GM12873 (cell line): ENCODE measurements around the gene PRAMEF18.
"Not testable (repeated sequence)": the region's sequence is repeated elsewhere in the genome, so short reads cannot be mapped to it uniquely, and the experiment has no call there.

Experiments
- TF ChIP-seq, protein P1 (sequence below): IDR thresholded peaks from 2 replicates; pipeline ENCODE4 v1.5.1; 2012; ENCODE audit warnings: low read depth, mild to moderate bottlenecking, moderate library complexity, low read length, control low read depth; ENCODE audit not compliant: insufficient read depth; ENCODE audit errors: missing control alignments

Gene PRAMEF18, protein sequence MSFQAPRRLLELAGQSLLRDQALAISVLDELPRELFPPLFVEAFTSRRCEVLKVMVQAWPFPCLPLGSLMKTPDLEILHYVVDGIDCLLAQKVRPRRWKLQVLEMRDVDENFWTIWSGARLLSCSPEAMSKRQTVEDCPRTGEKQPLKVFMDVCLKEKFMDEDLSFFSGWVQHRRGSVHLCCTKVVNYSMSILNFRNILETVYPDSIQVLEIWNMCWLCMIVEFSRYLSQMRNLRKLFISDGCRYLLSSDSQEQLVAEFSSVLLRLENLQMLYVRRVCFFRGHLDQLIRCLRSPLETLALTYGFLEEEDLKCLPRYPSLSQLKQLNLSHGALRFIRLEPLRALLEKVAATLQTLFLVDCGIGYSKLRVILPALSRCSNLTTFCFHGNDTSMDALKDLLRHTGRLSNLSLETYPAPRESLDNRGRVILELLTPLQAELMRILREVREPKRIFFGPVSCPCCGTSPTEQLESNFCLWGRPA

DNA sequence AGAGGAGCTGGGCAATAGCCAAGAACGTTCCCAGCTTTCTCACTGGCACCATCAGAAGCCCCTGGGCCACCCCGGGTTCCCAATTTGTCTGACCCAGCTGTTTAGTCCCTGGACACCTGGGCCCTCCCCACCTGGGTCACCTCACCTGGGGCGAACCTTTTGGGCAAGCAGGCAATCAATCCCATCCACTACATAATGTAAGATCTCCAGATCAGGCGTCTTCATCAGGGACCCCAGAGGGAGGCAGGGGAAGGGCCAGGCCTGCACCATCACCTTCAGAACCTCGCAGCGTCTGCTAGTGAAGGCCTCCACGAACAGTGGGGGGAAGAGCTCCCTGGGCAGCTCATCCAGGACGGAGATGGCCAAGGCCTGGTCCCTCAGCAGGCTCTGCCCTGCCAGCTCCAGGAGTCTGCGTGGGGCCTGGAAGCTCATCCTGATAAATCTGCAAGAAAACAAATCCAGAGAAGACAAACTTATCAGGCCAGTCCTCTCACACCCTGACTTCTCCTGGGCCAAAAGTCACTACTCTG is at the start of gene PRAMEF18:
Gene PRAMEF18, minus strand, starts transcription at position 480 of the 530 bp plus-strand sequence. Its CDS starts 48 bp downstream, at position 432.
- TF ChIP-seq, protein P1, sequence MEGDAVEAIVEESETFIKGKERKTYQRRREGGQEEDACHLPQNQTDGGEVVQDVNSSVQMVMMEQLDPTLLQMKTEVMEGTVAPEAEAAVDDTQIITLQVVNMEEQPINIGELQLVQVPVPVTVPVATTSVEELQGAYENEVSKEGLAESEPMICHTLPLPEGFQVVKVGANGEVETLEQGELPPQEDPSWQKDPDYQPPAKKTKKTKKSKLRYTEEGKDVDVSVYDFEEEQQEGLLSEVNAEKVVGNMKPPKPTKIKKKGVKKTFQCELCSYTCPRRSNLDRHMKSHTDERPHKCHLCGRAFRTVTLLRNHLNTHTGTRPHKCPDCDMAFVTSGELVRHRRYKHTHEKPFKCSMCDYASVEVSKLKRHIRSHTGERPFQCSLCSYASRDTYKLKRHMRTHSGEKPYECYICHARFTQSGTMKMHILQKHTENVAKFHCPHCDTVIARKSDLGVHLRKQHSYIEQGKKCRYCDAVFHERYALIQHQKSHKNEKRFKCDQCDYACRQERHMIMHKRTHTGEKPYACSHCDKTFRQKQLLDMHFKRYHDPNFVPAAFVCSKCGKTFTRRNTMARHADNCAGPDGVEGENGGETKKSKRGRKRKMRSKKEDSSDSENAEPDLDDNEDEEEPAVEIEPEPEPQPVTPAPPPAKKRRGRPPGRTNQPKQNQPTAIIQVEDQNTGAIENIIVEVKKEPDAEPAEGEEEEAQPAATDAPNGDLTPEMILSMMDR = not testable (repeated sequence)

DNA sequence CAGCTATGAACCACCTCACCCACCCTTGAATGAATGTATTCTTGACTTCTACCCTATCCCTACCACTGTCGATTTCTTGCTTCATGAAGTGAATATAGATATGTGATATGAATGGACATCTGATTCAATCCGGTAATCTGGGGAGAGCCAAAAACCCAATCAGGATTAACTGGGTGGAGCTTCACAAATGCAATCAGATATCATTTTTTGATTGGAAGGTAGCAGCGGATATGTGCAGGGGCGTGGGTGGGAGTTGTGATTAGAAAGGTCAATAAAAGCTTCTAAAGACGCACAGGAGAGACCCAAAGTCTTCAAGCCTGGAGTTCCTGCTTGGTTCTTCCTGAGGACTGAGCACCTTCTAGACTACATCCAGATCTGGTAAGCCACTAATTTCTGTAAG is 27.9 kb upstream of the PRAMEF18 start, which contains the start of gene PRAMEF5:
Gene PRAMEF5, plus strand, starts transcription at position 301 of the 400 bp plus-strand sequence. CDS start 5,071 bp downstream, outside the sequence.
- TF ChIP-seq, protein P1 = not testable (repeated sequence)

DNA sequence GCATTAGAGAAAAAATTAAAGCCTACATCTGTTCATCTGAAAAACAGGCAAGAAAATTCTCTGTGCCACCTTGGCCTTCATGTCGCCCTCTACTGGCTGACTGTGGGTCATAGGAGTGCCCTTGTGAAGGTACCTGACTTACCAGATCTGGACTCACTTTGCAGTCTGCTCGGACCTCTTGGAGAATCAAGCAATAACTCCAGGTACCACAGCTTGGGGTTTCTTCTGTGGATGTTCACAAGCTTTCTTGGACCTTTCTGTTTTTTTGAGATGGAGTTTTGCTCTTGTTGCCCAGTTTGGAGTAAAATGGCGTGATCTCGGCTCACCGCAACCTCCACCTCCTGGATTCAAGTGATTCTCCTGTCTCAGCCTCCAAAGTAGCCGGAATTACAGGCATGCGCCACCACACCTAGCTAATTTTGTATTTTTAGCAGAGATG is 2.4 kb upstream of the PRAMEF18 start:
- TF ChIP-seq, protein P1 = peak; percentile 85

DNA sequence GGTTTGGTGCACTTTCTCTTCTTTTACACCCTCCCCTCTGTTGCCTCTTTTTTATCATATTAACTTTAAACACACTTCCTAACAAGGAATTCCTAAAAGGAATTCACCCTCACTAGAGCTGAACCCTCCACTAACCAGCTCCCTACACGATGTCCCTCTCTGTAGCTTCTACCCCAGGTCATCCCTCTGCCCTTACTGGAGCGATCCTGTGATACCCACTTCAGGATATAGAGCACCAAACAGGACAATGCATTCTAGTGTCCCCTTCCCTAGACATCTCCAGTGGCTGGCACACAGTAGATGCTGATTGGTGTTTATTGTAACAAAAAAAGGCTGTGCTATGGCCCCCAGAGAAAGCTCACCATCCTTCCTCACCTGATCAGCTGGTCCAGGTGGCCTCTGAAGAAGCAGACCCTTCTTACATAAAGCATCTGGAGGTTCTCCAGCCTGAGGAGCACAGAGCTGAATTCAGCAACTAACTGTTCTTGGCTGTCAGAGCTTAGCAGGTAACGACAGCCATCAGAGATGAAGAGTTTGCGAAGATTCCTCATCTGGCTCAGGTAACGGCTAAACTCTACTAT is 1.4 kb downstream of the PRAMEF18 start:
- TF ChIP-seq, protein P1 = no peak

DNA sequence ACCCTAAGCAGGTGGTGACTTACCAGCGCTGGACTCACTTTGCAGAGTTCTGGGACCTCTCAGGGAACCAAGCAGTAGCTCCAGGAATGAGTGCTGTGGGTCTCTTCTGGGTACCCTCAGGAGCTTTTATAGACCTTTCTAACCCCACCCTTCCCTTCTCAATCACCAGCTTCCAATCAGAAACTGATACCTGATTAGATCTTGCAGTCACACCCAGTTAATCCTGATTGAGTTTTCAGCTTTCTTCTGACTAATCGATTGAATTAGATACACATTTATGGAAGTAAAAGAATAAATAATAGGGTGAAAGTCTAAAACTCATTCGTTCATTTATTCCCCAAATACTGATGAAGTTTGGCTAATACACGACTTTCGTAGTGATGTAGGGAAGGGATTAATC is 24.6 kb downstream of the PRAMEF18 start, which contains the start of gene PRAMEF13:
Gene PRAMEF13, minus strand, starts transcription at position 101 of the 400 bp plus-strand sequence. CDS start 1,820 bp downstream, outside the sequence.
- TF ChIP-seq, protein P1 = not testable (repeated sequence)
